ENCODE measurements around the gene ANKRD63.

ANKRD63 gene

DNA sequence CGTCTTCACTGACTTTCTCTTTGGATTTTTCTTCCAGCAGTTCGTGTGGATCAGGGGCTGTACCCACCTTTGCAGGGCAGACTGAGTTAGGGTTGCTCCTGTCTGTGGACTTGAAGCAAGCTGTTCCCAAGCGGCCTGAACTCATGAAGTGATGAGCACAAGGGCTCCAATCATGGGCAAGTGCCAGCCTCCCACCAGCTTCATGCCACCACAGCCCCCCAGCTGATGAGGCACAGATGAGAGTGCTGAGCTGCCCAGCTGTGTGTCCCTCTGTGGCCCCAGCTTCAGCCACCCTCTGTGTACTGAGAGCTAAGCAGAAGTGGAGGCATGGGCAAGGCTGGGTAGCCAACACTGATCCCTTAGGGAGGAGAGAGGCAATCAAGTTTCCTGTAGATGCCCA, 28.1 kb upstream of the ANKRD63 start:
- Histone ChIP-seq H3K9ac (ENCODE audit: low read depth, low read length) (no peak overlapping the region), H3K36me3 (ENCODE audit: insufficient read depth, low read depth, low read length) (no peaks in the 10 kb centered on the region), H3K4me1 (ENCODE audit: insufficient read depth, low read length) (peaks cover 20% of the 10 kb centered on the region; the same call in 1 of the 2 replicates), H3K27me3 (ENCODE audit: insufficient read depth, low read length) (peaks cover 22% of the 10 kb centered on the region), H3K9me3 (ENCODE audit: insufficient read depth, low read depth, low read length) (no peaks in the 10 kb centered on the region), H3K4me3 (ENCODE audit: low read length) (no peak overlapping the region), H3K27ac (ENCODE audit: low read length) (no peak overlapping the region)

DNA sequence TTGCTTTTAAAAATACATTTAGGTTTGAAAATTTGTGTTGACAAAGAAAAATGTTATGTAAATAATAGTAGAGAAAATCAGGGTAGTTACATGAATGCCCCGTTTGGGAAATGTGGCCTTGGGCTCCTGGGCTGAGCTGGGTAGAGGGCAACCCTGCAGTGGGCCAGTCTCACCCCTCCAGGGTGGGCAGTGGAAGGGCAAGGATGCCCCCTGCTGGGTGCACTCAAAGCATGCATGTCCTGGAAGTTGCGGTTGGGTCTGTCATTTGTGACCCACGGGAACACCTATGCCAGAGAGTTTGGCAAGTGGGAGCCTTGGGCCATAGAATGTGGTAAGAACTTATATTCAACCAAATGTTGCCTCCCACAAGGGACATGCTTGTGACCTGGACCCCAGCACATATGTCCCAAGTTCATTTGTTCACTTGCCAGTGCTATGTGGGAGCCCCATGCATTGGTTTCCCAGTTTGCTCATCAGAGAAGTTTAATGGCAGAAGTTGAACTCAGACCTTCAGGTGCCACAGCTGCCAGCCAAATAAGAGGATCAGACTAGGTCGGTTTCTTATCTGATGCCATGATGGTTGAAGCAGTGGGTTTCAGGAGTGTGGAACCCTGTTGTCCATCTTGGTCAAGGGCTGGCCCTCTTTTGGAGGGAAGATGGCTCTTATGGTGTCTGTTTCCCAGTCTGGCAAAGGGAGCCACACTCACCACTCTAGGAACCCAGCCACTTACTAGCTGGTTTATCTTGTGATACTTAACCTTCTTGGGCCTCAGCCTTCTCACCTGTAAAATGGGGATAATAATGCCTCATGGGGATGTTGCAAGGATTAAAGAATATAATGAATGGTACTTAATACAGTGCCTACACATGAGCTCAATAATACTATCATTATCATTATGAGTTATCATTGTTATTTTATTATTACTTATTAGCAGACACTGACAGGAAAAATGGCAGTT, 27.4 kb upstream of the ANKRD63 start:
- Histone ChIP-seq H3K4me1 (ENCODE audit: insufficient read depth, low read length) (peaks cover 20% of the 10 kb centered on the region; the same call in 1 of the 2 replicates), H3K9me3 (ENCODE audit: insufficient read depth, low read depth, low read length) (no peaks in the 10 kb centered on the region), H3K36me3 (ENCODE audit: insufficient read depth, low read depth, low read length) (no peaks in the 10 kb centered on the region), H3K4me3 (ENCODE audit: low read length) (no peak overlapping the region), H3K27ac (ENCODE audit: low read length) (no peak overlapping the region), H3K9ac (ENCODE audit: low read depth, low read length) (no peak overlapping the region), H3K27me3 (ENCODE audit: insufficient read depth, low read length) (peaks cover 19% of the 10 kb centered on the region)

DNA sequence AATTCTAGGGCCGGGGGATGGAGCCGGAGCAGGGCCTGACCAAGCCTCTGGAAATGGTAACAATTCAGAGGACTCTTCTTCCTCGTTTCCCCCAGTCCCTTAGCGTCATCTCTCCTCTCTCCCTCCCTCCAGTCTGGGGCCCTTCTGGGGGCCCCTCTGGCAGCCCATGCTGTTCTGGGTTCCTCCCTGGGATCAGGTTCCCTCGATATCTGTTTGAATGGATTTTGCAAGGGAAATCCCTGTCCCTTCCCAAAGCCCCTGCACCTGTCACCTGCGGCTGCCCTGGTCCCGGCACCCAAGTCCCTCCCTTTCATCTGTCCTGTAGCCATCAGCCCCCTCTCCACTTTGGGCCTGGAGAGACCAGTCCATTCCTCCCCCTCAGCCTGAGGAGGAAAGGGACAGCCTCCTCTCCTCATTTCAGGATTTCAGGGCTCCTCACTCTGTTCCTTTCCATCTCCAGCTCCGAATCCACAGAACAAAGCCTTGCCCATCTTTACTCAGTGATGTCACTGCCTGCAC, 26.5 kb upstream of the ANKRD63 start:
- Histone ChIP-seq H3K4me1 (ENCODE audit: insufficient read depth, low read length) (peaks cover 20% of the 10 kb centered on the region; the same call in 1 of the 2 replicates), H3K27me3 (ENCODE audit: insufficient read depth, low read length) (peaks cover 17% of the 10 kb centered on the region), H3K9ac (ENCODE audit: low read depth, low read length) (no peak overlapping the region), H3K27ac (ENCODE audit: low read length) (no peak overlapping the region), H3K4me3 (ENCODE audit: low read length) (no peak overlapping the region), H3K36me3 (ENCODE audit: insufficient read depth, low read depth, low read length) (no peaks in the 10 kb centered on the region), H3K9me3 (ENCODE audit: insufficient read depth, low read depth, low read length) (no peaks in the 10 kb centered on the region)

DNA sequence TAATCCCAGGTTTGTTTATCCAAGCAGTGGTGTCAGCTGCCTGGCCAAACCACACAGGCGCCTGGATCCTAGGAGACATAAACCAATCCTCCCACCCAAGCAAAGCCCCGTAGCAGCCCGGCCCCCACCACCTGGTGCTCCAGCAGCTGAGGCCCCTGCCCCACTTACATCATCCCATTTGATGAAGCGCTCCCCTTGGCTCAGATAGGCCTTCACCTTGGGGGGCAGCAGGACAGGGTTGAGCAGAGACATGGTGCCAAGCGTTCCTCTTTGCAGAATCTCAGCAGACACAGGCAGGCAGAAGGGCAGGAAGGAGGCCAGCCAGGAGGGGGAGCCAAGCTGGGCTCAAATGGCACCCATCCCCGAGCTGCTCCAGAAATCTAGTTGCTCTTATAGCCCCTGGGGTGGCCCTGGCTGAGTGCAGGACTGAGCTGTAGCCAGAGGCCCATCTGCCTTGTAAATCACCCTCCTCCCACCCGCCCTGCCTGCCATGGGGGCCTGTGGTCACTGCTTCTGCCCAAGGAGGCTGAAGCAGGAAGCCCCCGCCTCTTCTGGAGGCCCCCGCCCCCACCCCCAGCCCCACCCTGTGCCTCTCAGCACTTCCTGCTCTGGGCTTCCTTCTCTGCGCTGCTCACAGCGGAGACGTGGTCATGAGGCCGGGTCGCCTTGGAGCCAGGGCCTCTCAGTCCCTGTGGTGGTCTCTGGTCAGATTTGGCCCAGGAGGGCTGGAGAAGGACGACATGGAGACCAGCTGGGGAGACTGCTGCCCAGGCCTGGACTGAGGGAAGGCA, 24.8 kb upstream of the ANKRD63 start, which contains the start of gene PLCB2:
Gene PLCB2 (minus strand): TSS at position 515 of the 791 bp plus-strand sequence. CDS start 263 bp downstream, at position 252.
- Histone ChIP-seq H3K27ac (ENCODE audit: low read length) (no peak within 1 kb of the TSS), H3K9me3 (ENCODE audit: insufficient read depth, low read depth, low read length) (no peaks in the 10 kb centered on the region), H3K27me3 (ENCODE audit: insufficient read depth, low read length) (peaks cover 22% of the 10 kb centered on the region), H3K36me3 (ENCODE audit: insufficient read depth, low read depth, low read length) (no peaks in the 10 kb centered on the region), H3K9ac (ENCODE audit: low read depth, low read length) (no peak within 1 kb of the TSS), H3K4me3 (ENCODE audit: low read length) (no peak within 1 kb of the TSS), H3K4me1 (ENCODE audit: insufficient read depth, low read length) (peaks cover 20% of the 10 kb centered on the region; the same call in 1 of the 2 replicates)

DNA sequence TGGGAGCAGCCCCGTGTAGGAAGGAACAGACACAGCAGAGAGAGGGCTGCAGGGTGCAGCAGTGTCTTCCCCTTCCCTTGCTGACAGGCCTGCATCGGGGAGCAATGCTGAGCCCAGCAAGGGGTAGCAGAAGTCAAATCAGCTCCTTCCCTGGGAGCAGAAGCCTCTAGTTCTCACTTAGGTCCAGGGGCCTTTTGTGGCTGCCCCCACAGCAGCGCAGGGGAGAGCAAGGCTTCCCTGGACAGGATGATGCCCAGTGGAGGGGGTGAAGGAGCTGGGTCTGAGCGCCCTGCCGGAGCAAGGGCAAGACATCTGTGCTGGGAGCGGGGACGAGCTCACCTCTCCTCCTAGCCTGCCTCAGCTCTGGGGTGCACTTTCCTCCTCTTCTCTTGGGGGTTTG, 24.0 kb upstream of the ANKRD63 start:
- Histone ChIP-seq H3K4me3 (ENCODE audit: low read length) (no peak overlapping the region), H3K4me1 (ENCODE audit: insufficient read depth, low read length) (peaks cover 22% of the 10 kb centered on the region; the same call in 1 of the 2 replicates), H3K27me3 (ENCODE audit: insufficient read depth, low read length) (peaks cover 22% of the 10 kb centered on the region), H3K9me3 (ENCODE audit: insufficient read depth, low read depth, low read length) (no peaks in the 10 kb centered on the region), H3K9ac (ENCODE audit: low read depth, low read length) (no peak overlapping the region), H3K36me3 (ENCODE audit: insufficient read depth, low read depth, low read length) (no peaks in the 10 kb centered on the region), H3K27ac (ENCODE audit: low read length) (no peak overlapping the region)

GRCh38 chr15:40306371-40306770, 23.5 kb upstream of the ANKRD63 start:
- Histone ChIP-seq H3K27ac (ENCODE audit: low read length) (no peak overlapping the region), H3K9ac (ENCODE audit: low read depth, low read length) (no peak overlapping the region), H3K9me3 (ENCODE audit: insufficient read depth, low read depth, low read length) (no peaks in the 10 kb centered on the region), H3K4me1 (ENCODE audit: insufficient read depth, low read length) (peaks cover 25% of the 10 kb centered on the region; the same call in 1 of the 2 replicates), H3K27me3 (ENCODE audit: insufficient read depth, low read length) (peaks cover 20% of the 10 kb centered on the region), H3K4me3 (ENCODE audit: low read length) (no peak overlapping the region), H3K36me3 (ENCODE audit: insufficient read depth, low read depth, low read length) (no peaks in the 10 kb centered on the region)

DNA sequence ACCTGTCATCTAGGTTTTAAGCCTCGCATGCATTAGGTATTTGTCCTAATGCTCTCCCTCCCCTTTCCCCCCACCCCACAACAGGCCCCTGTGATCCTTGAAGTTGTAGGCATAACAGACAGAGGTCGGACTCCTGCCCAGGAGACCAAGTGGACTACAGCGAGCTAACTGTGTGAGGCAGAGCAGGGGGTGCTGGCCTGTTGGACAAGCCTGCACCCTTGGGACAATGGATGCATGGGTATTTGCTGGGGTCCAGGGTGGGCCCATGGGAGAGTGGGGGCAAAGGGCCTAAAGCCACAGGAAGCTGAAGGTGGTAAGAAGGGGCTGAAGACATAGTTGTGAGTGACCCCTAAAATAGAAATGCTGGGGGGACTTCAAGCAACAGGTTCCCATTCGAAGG, 22.4 kb upstream of the ANKRD63 start:
- Histone ChIP-seq H3K4me1 (ENCODE audit: insufficient read depth, low read length) (peaks cover 25% of the 10 kb centered on the region; the same call in 1 of the 2 replicates), H3K9me3 (ENCODE audit: insufficient read depth, low read depth, low read length) (no peaks in the 10 kb centered on the region), H3K9ac (ENCODE audit: low read depth, low read length) (no peak overlapping the region), H3K4me3 (ENCODE audit: low read length) (no peak overlapping the region), H3K36me3 (ENCODE audit: insufficient read depth, low read depth, low read length) (no peaks in the 10 kb centered on the region), H3K27ac (ENCODE audit: low read length) (no peak overlapping the region), H3K27me3 (ENCODE audit: insufficient read depth, low read length) (peaks cover 12% of the 10 kb centered on the region)

- Histone ChIP-seq H3K9me3 (ENCODE audit: insufficient read depth, low read depth, low read length) (no peaks in the 10 kb centered on the region), H3K4me1 (ENCODE audit: insufficient read depth, low read length) (peaks cover 20% of the 10 kb centered on the region; the same call in 1 of the 2 replicates), H3K27ac (ENCODE audit: low read length) (no peak overlapping the region), H3K36me3 (ENCODE audit: insufficient read depth, low read depth, low read length) (no peaks in the 10 kb centered on the region), H3K4me3 (ENCODE audit: low read length) (no peak overlapping the region), H3K9ac (ENCODE audit: low read depth, low read length) (no peak overlapping the region), H3K27me3 (ENCODE audit: insufficient read depth, low read length) (peaks cover 5% of the 10 kb centered on the region; the same call in 1 of the 2 replicates)
Observed at GRCh38 chr15:40303576-40303975, 20.7 kb upstream of the ANKRD63 start.

- Histone ChIP-seq H3K27me3 (ENCODE audit: insufficient read depth, low read length) (peaks cover 5% of the 10 kb centered on the region; the same call in 1 of the 2 replicates), H3K36me3 (ENCODE audit: insufficient read depth, low read depth, low read length) (no peaks in the 10 kb centered on the region), H3K9me3 (ENCODE audit: insufficient read depth, low read depth, low read length) (no peaks in the 10 kb centered on the region), H3K4me3 (ENCODE audit: low read length) (no peak overlapping the region), H3K9ac (ENCODE audit: low read depth, low read length) (no peak overlapping the region), H3K4me1 (ENCODE audit: insufficient read depth, low read length) (peaks cover 18% of the 10 kb centered on the region; the same call in 1 of the 2 replicates), H3K27ac (ENCODE audit: low read length) (no peak overlapping the region)
Observed at GRCh38 chr15:40302981-40303380, 20.1 kb upstream of the ANKRD63 start.

DNA sequence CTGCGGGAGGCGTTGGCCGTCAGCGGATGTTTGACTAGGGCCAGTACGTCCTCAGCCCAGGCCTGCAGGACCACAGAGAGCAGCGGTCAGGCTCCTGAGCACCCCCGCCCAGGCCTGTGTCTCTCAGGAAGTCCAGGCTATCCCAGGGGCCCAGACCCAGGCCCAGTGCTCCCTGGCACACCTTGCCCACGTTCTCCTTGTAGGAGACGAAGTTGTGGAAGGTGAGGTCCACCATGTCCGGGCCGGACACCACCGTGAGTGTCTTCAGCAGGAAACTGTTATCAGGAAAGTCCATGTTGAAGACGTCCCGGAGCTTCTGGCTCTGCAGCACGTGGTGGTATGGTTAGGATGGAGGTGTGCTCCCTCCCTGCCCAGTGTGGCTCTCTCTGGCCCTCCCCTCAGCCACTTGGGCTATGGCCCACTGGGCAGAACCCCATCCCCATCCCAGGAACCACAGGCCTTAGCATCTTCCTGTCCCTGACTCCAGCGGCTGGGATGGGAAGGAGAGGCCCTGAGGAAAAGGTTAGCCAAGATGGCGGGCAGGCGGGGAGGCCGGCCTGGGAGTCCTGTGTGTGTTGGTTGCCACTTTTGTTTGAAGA, 19.5 kb upstream of the ANKRD63 start:
- H3K36me3 ChIP-seq (ENCODE audit: insufficient read depth, low read depth, low read length), result no peaks in the 10 kb centered on the region
- no peak overlapping the region; the same call in 1 of the 2 replicates for H3K9ac ChIP-seq (ENCODE audit: low read depth, low read length)

More for the DNA sequence above, 19.5 kb upstream of the ANKRD63 start:
- no peak overlapping the region for H3K27ac ChIP-seq (ENCODE audit: low read length)
- peaks cover 15% of the 10 kb centered on the region; the same call in 1 of the 2 replicates for H3K4me1 ChIP-seq (ENCODE audit: insufficient read depth, low read length)
- H3K27me3 ChIP-seq (ENCODE audit: insufficient read depth, low read length), result peaks cover 5% of the 10 kb centered on the region; the same call in 1 of the 2 replicates
- no peaks in the 10 kb centered on the region for H3K9me3 ChIP-seq (ENCODE audit: insufficient read depth, low read depth, low read length)
- no peak overlapping the region for H3K4me3 ChIP-seq (ENCODE audit: low read length)

All from iPS-20b (cell line).